ENCODE results near the gene ROBO1. TPM values are rescaled to one million over a fixed set of nuclear protein-coding genes. Genes with fewer than 3 reads are reported as not detected.

ROBO1 gene
- total RNA-seq, 2 experiments from 2014 or later = 0.36 to 0.69 TPM

DNA sequence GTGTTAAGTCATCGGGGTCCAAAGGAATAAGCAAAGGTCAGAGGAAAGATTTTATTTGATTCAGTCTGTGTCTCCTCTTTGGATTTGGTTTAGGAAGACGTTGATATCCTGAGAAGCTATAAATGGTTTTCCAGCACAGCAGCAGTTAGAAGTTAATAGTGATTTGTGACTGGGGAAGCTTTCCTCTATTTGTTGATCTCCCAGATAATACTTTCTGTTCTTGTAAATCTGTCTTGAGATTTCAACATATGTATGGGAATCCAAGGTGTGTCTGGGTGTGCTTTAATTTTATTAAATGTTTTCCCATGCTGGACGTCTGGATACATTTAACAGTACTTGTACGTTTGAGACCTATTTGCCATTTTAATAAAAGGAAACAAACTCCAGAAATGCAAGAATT lies 409.5 kb downstream of the ROBO1 start:
- Mint-ChIP-seq H3K36me3 (ENCODE audit: low read depth) (no peaks in the 10 kb centered on the region), H3K9me3 (peaks cover 3% of the 10 kb centered on the region), H3K4me3 (no peak overlapping the region), H3K4me1 (ENCODE audit: low read depth) (no peaks in the 10 kb centered on the region), H3K27me3 (no peaks in the 10 kb centered on the region), H3K27ac (no peak overlapping the region)
- DNase-seq (no peak), ATAC-seq (ENCODE audit: poor library complexity) (no peak)
- Histone ChIP-seq H3K36me3 (ENCODE audit: insufficient read depth, low read length) (no peaks in the 10 kb centered on the region), H3K4me3 (ENCODE audit: low read length) (no peak overlapping the region), H3K27me3 (ENCODE audit: control insufficient read depth in 1 of 2, insufficient read depth in 2 of 2, low read length in 2 of 2) (no peaks in the 10 kb centered on the region), H3K27ac (ENCODE audit: low read depth in 1 of 2, low read length in 2 of 2) (no peak overlapping the region), H3K9me3 (ENCODE audit: control insufficient read depth in 1 of 2, insufficient read depth in 1 of 2, low read length in 2 of 2) (peaks cover 0 to 8% of the 10 kb centered on the region in 2 experiments), H3K4me1 (ENCODE audit: insufficient read depth, low read length) (no peaks in the 10 kb centered on the region)
- intact Hi-C loops (cut with DNase I, micrococcal nuclease) = no loop called here
- CTCF ChIA-PET = no interaction called here
- TF ChIP-seq CTCF (IDR thresholded peaks at IDR 0.05) = no peak
- POLR2A ChIA-PET = no interaction called here

DNA sequence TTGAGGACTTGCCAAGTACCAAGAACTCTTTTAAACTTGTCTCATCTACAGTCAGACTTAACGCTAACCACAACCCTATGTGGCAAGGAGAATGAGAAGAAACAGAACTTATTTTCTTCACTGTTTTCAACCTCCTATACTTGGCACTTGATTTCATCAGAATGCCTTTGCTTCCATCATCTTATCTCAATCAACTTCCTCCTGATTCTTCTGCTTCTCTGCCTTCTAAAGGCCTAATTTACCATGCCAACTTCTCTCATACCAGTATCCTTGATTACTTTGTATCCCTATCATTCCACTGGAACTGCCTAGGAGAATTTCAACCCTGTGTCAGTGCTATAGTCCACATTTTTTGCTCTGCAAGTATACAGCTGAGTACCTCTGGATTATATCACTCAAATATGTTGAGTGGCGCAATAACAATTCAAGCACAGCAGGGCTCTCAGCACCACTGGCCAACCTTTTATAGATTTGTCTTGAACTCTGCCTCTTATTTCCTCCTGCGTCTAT lies 413.6 kb downstream of the ROBO1 start:
- no peak overlapping the region for H3K4me3 Mint-ChIP-seq
- no peaks in the 10 kb centered on the region for H3K27me3 Mint-ChIP-seq
- CTCF ChIA-PET = no interaction called here
- intact Hi-C loops (cut with DNase I, micrococcal nuclease) = no loop called here
- H3K9me3 Mint-ChIP-seq = peaks cover 11% of the 10 kb centered on the region
- no peaks in the 10 kb centered on the region for H3K4me1 Mint-ChIP-seq (ENCODE audit: low read depth)
- Histone ChIP-seq H3K36me3 (ENCODE audit: insufficient read depth, low read length) (no peaks in the 10 kb centered on the region), H3K27ac (ENCODE audit: low read depth in 1 of 2, low read length in 2 of 2) (no peak overlapping the region), H3K4me1 (ENCODE audit: insufficient read depth, low read length) (no peaks in the 10 kb centered on the region), H3K27me3 (ENCODE audit: control insufficient read depth in 1 of 2, insufficient read depth in 2 of 2, low read length in 2 of 2) (no peaks in the 10 kb centered on the region), H3K4me3 (ENCODE audit: low read length) (no peak overlapping the region), H3K9me3 (ENCODE audit: control insufficient read depth in 1 of 2, insufficient read depth in 1 of 2, low read length in 2 of 2) (peaks cover 0 to 8% of the 10 kb centered on the region in 2 experiments)
- ATAC-seq (ENCODE audit: poor library complexity) = no peak
- no peak for DNase-seq
- no peak overlapping the region for H3K27ac Mint-ChIP-seq
- POLR2A ChIA-PET = no interaction called here
- no peaks in the 10 kb centered on the region for H3K36me3 Mint-ChIP-seq (ENCODE audit: low read depth)
- TF ChIP-seq CTCF (IDR thresholded peaks at IDR 0.05) = no peak

- no peak for TF ChIP-seq CTCF (IDR thresholded peaks at IDR 0.05)
- Mint-ChIP-seq H3K9me3 (peaks cover 11% of the 10 kb centered on the region), H3K4me1 (ENCODE audit: low read depth) (no peaks in the 10 kb centered on the region), H3K36me3 (ENCODE audit: low read depth) (no peaks in the 10 kb centered on the region), H3K27ac (no peak overlapping the region), H3K27me3 (no peaks in the 10 kb centered on the region), H3K4me3 (no peak overlapping the region)
- intact Hi-C loops (cut with DNase I, micrococcal nuclease) = no loop called here
- Histone ChIP-seq H3K4me1 (ENCODE audit: insufficient read depth, low read length) (no peaks in the 10 kb centered on the region), H3K27me3 (ENCODE audit: control insufficient read depth in 1 of 2, insufficient read depth in 2 of 2, low read length in 2 of 2) (no peaks in the 10 kb centered on the region), H3K36me3 (ENCODE audit: insufficient read depth, low read length) (no peaks in the 10 kb centered on the region), H3K9me3 (ENCODE audit: control insufficient read depth in 1 of 2, insufficient read depth in 1 of 2, low read length in 2 of 2) (peaks cover 0 to 8% of the 10 kb centered on the region in 2 experiments), H3K27ac (ENCODE audit: low read depth in 1 of 2, low read length in 2 of 2) (no peak overlapping the region), H3K4me3 (ENCODE audit: low read length) (no peak overlapping the region)
- ChIA-PET POLR2A (no interaction called here), CTCF (no interaction called here)
- ATAC-seq (ENCODE audit: poor library complexity) = no peak
- no peak for DNase-seq
These were observed 416.1 kb downstream of the ROBO1 start for GRCh38 chr3:79351699-79352098.

Measured in CD4-positive, alpha-beta T cell (primary cell).